K562 (cell line): ENCODE data around the gene CBX1. TPM values are rescaled to one million over a fixed set of nuclear protein-coding genes. Genes with fewer than 3 reads are reported as not detected.

Experiments used
- ATAC-seq: fragments of 200-7000 bp; cut with Tn5 transposase; 3 replicates; pipeline ENCODE4 v1.9.1; 2020; ENCODE audit warnings: moderate library complexity
- BruUV-seq: library from RNA; stranded (reverse); fragments of 400-500 nt; replicated peaks from 2 replicates; lab custom pipeline; 2021; lab: Mats Ljungman, UMichigan
- CTCF ChIA-PET: fragments of 300-600 bp; formaldehyde crosslinking; extraction: SDS; loops from one replicate; lab custom pipeline; 2021; ENCODE audit warnings: low intra/inter-chr PET ratio; lab: Yijun Ruan, JAX
- POLR2A ChIA-PET: fragments of 300-600, 350-650 bp; sonication (Branson Sonifier 250); formaldehyde crosslinking; extraction: SDS; loops from one replicate; lab custom pipeline; 2021; ENCODE audit warnings: antibody characterized with exemption, inconsistent platforms; lab: Yijun Ruan, JAX
- DNase-seq, 4 experiments: peaks; one replicate each; pipeline versions ENCODE4 v3.0.0 to v3.0.0-alpha.2; 2011 to 2018; ENCODE audit warnings: low spot score in 3 of 4, mixed read lengths in 3 of 4; ENCODE audit errors: extremely low read depth in 1 of 4
- FAIRE-seq: peaks from 2 replicates; lab custom pipeline; 2011; peaks lifted over from hg19 to GRCh38; lab: Jason Lieb, UNC
- H2AFZ ChIP-seq: 2 replicates; pipeline ENCODE4 v1.6.0; 2011; ENCODE audit warnings: low read depth, low read length, control low read depth, inconsistent platforms
- H3K27ac ChIP-seq: fragments of 200-600 bp; 3 replicates; pipeline ENCODE4 v1.8.0; 2011; ENCODE audit warnings: low read depth, mild to moderate bottlenecking, control low read depth, inconsistent platforms, low read length, moderate library complexity, mixed read lengths; ENCODE audit errors: extremely low read depth
- H3K27me3 ChIP-seq, 2 experiments: fragments of 300-600 bp in 1 of 2; 2 replicates in 1 of 2; 3 replicates in 1 of 2; pipeline versions ENCODE4 v1.6.0 to v1.8.0; 2011; ENCODE audit warnings: inconsistent platforms in 2 of 2, low read length in 2 of 2, mild to moderate bottlenecking in 1 of 2, mixed read lengths in 1 of 2, moderate library complexity in 1 of 2; ENCODE audit not compliant: control insufficient read depth in 2 of 2, insufficient read depth in 2 of 2
- H3K36me3 ChIP-seq: fragments of 300-600 bp; 3 replicates; pipeline ENCODE4 v1.8.0; 2011; ENCODE audit warnings: mild to moderate bottlenecking, low read length, inconsistent platforms; ENCODE audit not compliant: control insufficient read depth, insufficient read depth
- H3K4me1 ChIP-seq, 2 experiments: fragments of 200-600 bp in 1 of 2; replicated peaks in 1 of 2; 2 replicates in 1 of 2; 3 replicates in 1 of 2; pipeline versions ENCODE4 v1.5.1 to v1.8.0; 2011; ENCODE audit warnings: inconsistent platforms in 2 of 2, low read length in 2 of 2, mild to moderate bottlenecking in 1 of 2, mixed read lengths in 1 of 2, moderate library complexity in 1 of 2; ENCODE audit not compliant: control insufficient read depth in 2 of 2, insufficient read depth in 2 of 2
- H3K4me2 ChIP-seq: 2 replicates; pipeline ENCODE4 v1.6.1; 2011; ENCODE audit warnings: low read length, control low read depth, inconsistent platforms, mixed read lengths; ENCODE audit not compliant: insufficient read depth
- H3K4me3 ChIP-seq: fragments of 200-600 bp; sonication (generic), shearing (Covaris generic); 2 replicates; pipeline ENCODE4 v1.5.1; 2016; ENCODE audit warnings: control low read depth, inconsistent platforms
- H3K79me2 ChIP-seq: fragments of 200-600 bp; 3 replicates; pipeline ENCODE4 v1.8.0; 2011; ENCODE audit warnings: low read length, inconsistent platforms; ENCODE audit not compliant: control insufficient read depth, insufficient read depth
- H3K9ac ChIP-seq, 2 experiments: 2 replicates each; pipeline versions ENCODE4 v1.6.0 to v1.6.1; 2011; ENCODE audit warnings: low read depth in 2 of 2, low read length in 2 of 2, control low read depth in 1 of 2, inconsistent platforms in 1 of 2, mild to moderate bottlenecking in 1 of 2, mixed read lengths in 1 of 2; ENCODE audit not compliant: insufficient read depth in 1 of 2
- H3K9me1 ChIP-seq: one replicate; pipeline ENCODE4 v1.6.0; 2011; ENCODE audit warnings: inconsistent platforms, mild to moderate bottlenecking, low read length, moderate library complexity; ENCODE audit not compliant: control insufficient read depth, insufficient read depth
- H3K9me3 ChIP-seq: replicated peaks from 2 replicates; pipeline ENCODE4 v1.5.1; 2011; ENCODE audit warnings: low read depth, low read length, inconsistent platforms; ENCODE audit not compliant: control insufficient read depth, insufficient read depth
- H4K20me1 ChIP-seq: replicated peaks from 2 replicates; pipeline ENCODE4 v1.6.1; 2011; ENCODE audit warnings: low read length, inconsistent platforms, mixed read lengths; ENCODE audit not compliant: control insufficient read depth, insufficient read depth
- HNRNPH1 ChIP-seq: fragments of 200-400 bp; formaldehyde crosslinking; optimal IDR thresholded peaks from 2 replicates; pipeline ENCODE3; 2017; ENCODE audit warnings: low read depth, mild to moderate bottlenecking, low read length, moderate library complexity
- MCM2 ChIP-seq: fragments of 450-650 bp; IDR thresholded peaks from 2 replicates; pipeline ENCODE4 v1.6.1; 2017; ENCODE audit warnings: low read depth, mild to moderate bottlenecking
- POLR2AphosphoS5 ChIP-seq: IDR thresholded peaks from 2 replicates; pipeline ENCODE4 v1.6.1; 2011; ENCODE audit warnings: mild to moderate bottlenecking, low read depth, low read length, moderate library complexity; ENCODE audit not compliant: control insufficient read depth, insufficient read depth
- POLR2G ChIP-seq: fragments of 200-400 bp; formaldehyde crosslinking; IDR thresholded peaks from 2 replicates; pipeline ENCODE4 v1.6.1; 2017; ENCODE audit warnings: low read depth, mild to moderate bottlenecking, antibody characterized with exemption, low read length, moderate library complexity
- RBFOX2 ChIP-seq: fragments of 200-400 bp; formaldehyde crosslinking; IDR thresholded peaks from 2 replicates; pipeline ENCODE4 v1.6.1; 2017; ENCODE audit warnings: low read depth, mild to moderate bottlenecking, low read length, moderate library complexity
- RBM14 ChIP-seq: fragments of 200-400 bp; formaldehyde crosslinking; IDR thresholded peaks from 2 replicates; pipeline ENCODE4 v1.6.1; 2018; ENCODE audit warnings: low read depth, mild to moderate bottlenecking, low read length, moderate library complexity, borderline replicate concordance; ENCODE audit not compliant: insufficient read depth
- ZNF518B ChIP-seq: fragments of 250-450 bp; sonication (Bioruptor Pico); IDR thresholded peaks from 2 replicates; pipeline ENCODE4 v1.5.0; 2021; ENCODE audit warnings: mild to moderate bottlenecking, moderate library complexity
- WGBS: fragments of 100-300 bp; shearing (Covaris generic); methylation state at CpG from one replicate; pipeline ENCODE4 v1.1.6; 2016; ENCODE audit warnings: low coverage, mixed read lengths; ENCODE audit not compliant: insufficient coverage; ENCODE audit errors: missing lambda C conversion rate; 5-methylcytosine and 5-hydroxymethylcytosine counted together
- in situ Hi-C: fragments of 300-500 bp; cut with MboI; formaldehyde crosslinking; loops from 4 replicates; pipeline ENCODE4 v1.15.0; 2018; ENCODE audit warnings: inconsistent platforms, mixed read lengths
- intact Hi-C: fragments of 100-400 bp; cut with micrococcal nuclease; formaldehyde crosslinking; loops from 2 replicates; pipeline ENCODE4 v1.14.2; 2022
- polyA plus RNA-seq, 8 experiments: library from polyadenylated mRNA; depleted of rRNA in 4 of 8; stranded (reverse) in 5 of 8; unstranded in 3 of 8; fragments of >200 nt; fragmentation: Nextera tagmentation in 2 of 8; fragmentation: Illumina TruSeq in 1 of 8; extraction: Ambion mirVana in 2 of 8; extraction: Trizol in 1 of 8; gene quantifications; 2 replicates each; pipeline versions ENCODE4 v1.2.1 to v1.2.3, GENCODE V29; 2011 to 2014; ENCODE audit warnings: inconsistent platforms in 1 of 8, missing spikeins in 1 of 8
- total RNA-seq, 7 experiments: library from RNA; depleted of rRNA in 6 of 7; stranded (reverse); fragments of >200 nt in 6 of 7; fragmentation: Illumina TruSeq in 2 of 7; extraction: Trizol in 2 of 7; gene quantifications; 2 replicates each; pipeline versions ENCODE4 v1.2.1 to v1.2.3, GENCODE V29; 2011 to 2021; ENCODE audit warnings: low replicate concordance in 1 of 7

The CBX1 gene
- total and polyA plus RNA-seq, 9 of the 15 experiments (the other 6 are each of a cell fraction or from before 2014, with no cell fraction given) = 10.6 to 95.7 (median 52.7) TPM

- TF ChIP-seq RBFOX2 (0 out of 2 replicates have a peak, but pooled peaks have one; percentile 42), RBM14 (no peak), ZNF518B (CRISPR knock-in tag) (no peak), HNRNPH1 (no peak)
Observed at GRCh38 chr17:48059125-48059668, 42.1 kb downstream of the CBX1 start (continued).

GRCh38 chr17:48058393-48059124 is 42.7 kb downstream of the CBX1 start:
- no peak for ATAC-seq
- H3K36me3 ChIP-seq = peaks cover 89% of the 10 kb centered on the region
- no TSS peak for BruUV-seq

More at GRCh38 chr17:48058393-48059124, 42.7 kb downstream of the CBX1 start:
- TF ChIP-seq POLR2G (peak; percentile 35; the same call in 1 of the 2 replicates), MCM2 (no peak), POLR2AphosphoS5 (no peak), RBFOX2 (peak; percentile 47)
- peaks cover 10% of the 10 kb centered on the region for H3K9me1 ChIP-seq
- ChIA-PET POLR2A (interaction anchor here (0.7 to 6.5 kb wide), 8 partner anchors 10 to 329 kb away, joined by 3 to 74 read pairs (median 4); partner anchors contain the start of gene NFE2L1), CTCF (no interaction called here)
- peaks cover 10% of the 10 kb centered on the region; the same call in 1 of the 2 replicates for H4K20me1 ChIP-seq
- H3K27ac ChIP-seq = peak overlapping the region; percentile 17; the same call in 1 of the 3 replicates
- no peak for FAIRE-seq
- DNase-seq = no peak
- no peak overlapping the region for H3K9ac ChIP-seq
- no peak overlapping the region for H3K4me2 ChIP-seq
- intact Hi-C loops (no loop called here), in situ Hi-C loops (no loop called here)
- H3K4me3 ChIP-seq = no peak overlapping the region
- no peak overlapping the region for H2AFZ ChIP-seq
- no peaks in the 10 kb centered on the region for H3K9me3 ChIP-seq
- peaks cover 29 to 31% of the 10 kb centered on the region in 2 experiments for H3K4me1 ChIP-seq
- WGBS = 96% methylated on average over 10 of the region's 11 CpGs
- H3K79me2 ChIP-seq = peaks cover 32% of the 10 kb centered on the region
- no peaks in the 10 kb centered on the region for H3K27me3 ChIP-seq
